ENCODE data around the gene MYLK3. TPM values are rescaled to one million over a fixed set of nuclear protein-coding genes. Genes with fewer than 3 reads are reported as not detected.

The MYLK3 gene
- total RNA-seq, 6 experiments from 2014 or later = 0.02 to 0.35 (median 0.19) TPM; not detected in 1

DNA sequence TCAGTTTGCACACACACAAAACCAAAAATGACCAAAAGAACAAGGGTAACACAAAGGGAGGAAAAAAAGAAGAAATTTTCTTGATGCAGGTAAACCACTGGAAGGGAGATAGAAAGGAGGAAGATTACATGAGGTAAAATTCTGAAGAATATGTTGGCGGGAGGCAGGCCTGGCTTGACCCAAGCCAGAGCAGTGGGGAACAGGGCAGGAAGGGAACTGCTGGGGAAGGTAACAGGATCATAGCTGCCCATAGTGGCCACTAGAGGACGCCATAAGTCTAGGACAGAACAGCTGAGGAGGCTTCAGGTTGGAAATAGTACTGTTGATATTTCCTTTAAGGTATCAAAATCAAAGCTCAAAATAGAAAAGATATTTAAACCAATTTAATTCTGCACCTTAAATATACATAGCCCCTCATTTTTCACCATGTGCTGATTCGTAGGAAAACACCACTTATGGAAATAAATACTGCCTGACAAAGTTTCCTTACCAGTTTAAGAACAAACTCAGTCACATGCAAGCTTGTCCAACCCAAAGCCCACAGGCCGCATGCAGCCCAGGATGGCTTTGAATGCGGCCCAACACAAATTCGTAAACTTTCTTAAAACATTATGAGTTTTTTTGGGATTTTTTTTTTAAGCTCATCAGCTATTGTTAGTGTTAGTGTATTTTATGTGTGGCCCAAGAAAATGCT lies 74.7 kb downstream of the MYLK3 start:
- TF ChIP-seq, protein P1, sequence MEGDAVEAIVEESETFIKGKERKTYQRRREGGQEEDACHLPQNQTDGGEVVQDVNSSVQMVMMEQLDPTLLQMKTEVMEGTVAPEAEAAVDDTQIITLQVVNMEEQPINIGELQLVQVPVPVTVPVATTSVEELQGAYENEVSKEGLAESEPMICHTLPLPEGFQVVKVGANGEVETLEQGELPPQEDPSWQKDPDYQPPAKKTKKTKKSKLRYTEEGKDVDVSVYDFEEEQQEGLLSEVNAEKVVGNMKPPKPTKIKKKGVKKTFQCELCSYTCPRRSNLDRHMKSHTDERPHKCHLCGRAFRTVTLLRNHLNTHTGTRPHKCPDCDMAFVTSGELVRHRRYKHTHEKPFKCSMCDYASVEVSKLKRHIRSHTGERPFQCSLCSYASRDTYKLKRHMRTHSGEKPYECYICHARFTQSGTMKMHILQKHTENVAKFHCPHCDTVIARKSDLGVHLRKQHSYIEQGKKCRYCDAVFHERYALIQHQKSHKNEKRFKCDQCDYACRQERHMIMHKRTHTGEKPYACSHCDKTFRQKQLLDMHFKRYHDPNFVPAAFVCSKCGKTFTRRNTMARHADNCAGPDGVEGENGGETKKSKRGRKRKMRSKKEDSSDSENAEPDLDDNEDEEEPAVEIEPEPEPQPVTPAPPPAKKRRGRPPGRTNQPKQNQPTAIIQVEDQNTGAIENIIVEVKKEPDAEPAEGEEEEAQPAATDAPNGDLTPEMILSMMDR (IDR thresholded peaks at IDR 0.05) = peak; percentile 97
- DNase-seq = peak; percentile 53
- Mint-ChIP-seq H3K4me1 (ENCODE audit: low read depth) (no peaks in the 10 kb centered on the region), H3K4me3 (no peak overlapping the region), H3K27ac (no peak overlapping the region; the same call in 1 of the 2 replicates), H3K27me3 (ENCODE audit: insufficient read depth) (no peaks in the 10 kb centered on the region), H3K36me3 (ENCODE audit: low read depth) (peaks cover 24% of the 10 kb centered on the region; the same call in 1 of the 2 replicates), H3K9me3 (no peaks in the 10 kb centered on the region)

DNA sequence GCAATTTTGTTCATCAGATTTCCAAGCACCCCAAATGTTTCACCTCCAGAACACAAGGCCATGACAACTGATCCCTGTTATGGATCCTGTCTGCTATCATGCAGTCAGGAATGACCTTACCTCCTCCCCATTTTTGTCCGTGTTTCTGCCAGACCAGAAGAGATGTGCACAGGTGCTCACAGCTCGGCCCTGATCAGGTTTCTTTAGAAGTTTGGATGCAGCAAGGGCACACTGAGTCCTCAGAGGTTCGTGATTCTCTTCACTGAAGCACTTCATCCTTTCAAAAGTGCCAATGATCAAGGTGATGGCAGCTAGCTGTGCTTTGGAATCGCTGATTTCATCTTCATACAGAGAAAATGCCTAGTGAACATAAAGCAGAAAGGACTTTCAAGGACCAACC lies 86.0 kb downstream of the MYLK3 start:
- TF ChIP-seq, protein P1 (IDR thresholded peaks at IDR 0.05) = no peak
- Mint-ChIP-seq H3K27me3 (ENCODE audit: insufficient read depth) (no peaks in the 10 kb centered on the region), H3K36me3 (ENCODE audit: low read depth) (peaks cover 11% of the 10 kb centered on the region; the same call in 1 of the 2 replicates), H3K4me3 (no peak overlapping the region), H3K4me1 (ENCODE audit: low read depth) (no peaks in the 10 kb centered on the region), H3K27ac (no peak overlapping the region), H3K9me3 (no peaks in the 10 kb centered on the region)
- no peak for DNase-seq

DNA sequence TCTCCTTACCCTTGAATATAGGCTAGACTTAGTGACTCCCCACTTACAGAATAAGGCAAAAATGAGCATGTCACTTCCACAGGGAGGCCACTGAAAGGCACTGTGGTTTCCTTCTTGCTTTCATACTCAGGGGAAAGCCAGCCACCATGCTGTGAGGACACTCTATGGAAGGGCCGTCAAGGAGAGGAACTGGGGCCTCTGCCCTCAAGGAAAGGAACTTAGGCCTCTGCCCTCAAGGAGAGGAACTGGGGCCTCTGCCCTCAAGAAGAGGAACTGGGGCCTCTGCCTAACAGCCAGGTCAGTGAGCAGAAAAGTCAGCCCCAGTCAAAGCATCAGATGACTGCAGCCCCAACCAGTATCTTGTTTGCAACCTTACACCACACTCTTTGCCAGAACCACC lies 89.2 kb downstream of the MYLK3 start:
- Mint-ChIP-seq H3K27me3 (ENCODE audit: insufficient read depth) (peaks cover 2% of the 10 kb centered on the region; the same call in 1 of the 2 replicates), H3K36me3 (ENCODE audit: low read depth) (peaks cover 12% of the 10 kb centered on the region; the same call in 1 of the 2 replicates), H3K4me1 (ENCODE audit: low read depth) (no peaks in the 10 kb centered on the region), H3K9me3 (no peaks in the 10 kb centered on the region), H3K27ac (no peak overlapping the region), H3K4me3 (no peak overlapping the region)
- DNase-seq = no peak
- TF ChIP-seq, protein P1 (IDR thresholded peaks at IDR 0.05) = no peak

Other genes with a start within 250 kb of the MYLK3 start
- 10 to 100 TPM; 20.8 to 50.5 (median 49.1) TPM for gene SHCBP1, start 127.0 kb downstream of the MYLK3 start, total RNA-seq (2021; fragmentation: NEBNext Ultra II Directional; extraction: Animal tissue kit (Norgen Biotek cat#: 25700))
- 100 to 1,000 TPM in 3 of 6 experiments, 10 to 100 TPM in 3; 86.6 to 113 (median 100) TPM for gene VPS35, start 59.2 kb downstream of the MYLK3 start, total RNA-seq (2021; fragmentation: NEBNext Ultra II Directional; extraction: Animal tissue kit (Norgen Biotek cat#: 25700))
- gene ORC6, start 58.7 kb downstream of the MYLK3 start, total RNA-seq (2021; fragmentation: NEBNext Ultra II Directional; extraction: Animal tissue kit (Norgen Biotek cat#: 25700)) = 10 to 100 TPM; 10.1 to 22.7 (median 14.8) TPM
- gene C16orf87, start 82.8 kb upstream of the MYLK3 start, total RNA-seq (2021; fragmentation: NEBNext Ultra II Directional; extraction: Animal tissue kit (Norgen Biotek cat#: 25700)) = 10 to 100 TPM; 14.6 to 17.5 (median 15.4) TPM
- gene GPT2, start 136.0 kb upstream of the MYLK3 start, total RNA-seq (2021; fragmentation: NEBNext Ultra II Directional; extraction: Animal tissue kit (Norgen Biotek cat#: 25700)) = 10 to 100 TPM; 11.5 to 17.4 (median 14.0) TPM
- gene DNAJA2, start 225.3 kb upstream of the MYLK3 start, total RNA-seq (2021; fragmentation: NEBNext Ultra II Directional; extraction: Animal tissue kit (Norgen Biotek cat#: 25700)) = 10 to 100 TPM; 64.2 to 80.3 (median 72.5) TPM